DOHH2 (cell line): ENCODE measurements around the gene DCTN3.

Experiments
- CTCF ChIP-seq: fragments of 200-600 bp; sonication (generic); IDR thresholded peaks from one replicate; pipeline ENCODE4 v1.5.1; 2014; ENCODE audit warnings: antibody characterized with exemption, mild to moderate bottlenecking, low read depth, low read length; ENCODE audit not compliant: poor library complexity, severe bottlenecking
- EZH2phosphoT487 ChIP-seq: fragments of 200-600 bp; sonication (generic); IDR thresholded peaks from 2 replicates; pipeline ENCODE4 v1.6.1; 2017; ENCODE audit warnings: borderline replicate concordance, mild to moderate bottlenecking, antibody characterized with exemption, low read length, moderate library complexity, mixed read lengths

- TF ChIP-seq CTCF (no peak), EZH2phosphoT487 (no peak)
These were observed 27.4 kb upstream of the DCTN3 start for GRCh38 chr9:34647651-34648050.
